Spleen (tissue), 11 donors: ENCODE measurements around the gene POU6F2. TPM values are rescaled to one million over a fixed set of nuclear protein-coding genes. Genes with fewer than 3 reads are reported as not detected.

Source experiments
- DNase-seq: peaks from one replicate; pipeline ENCODE4 v3.0.0-alpha.2; 2020
- H3K27ac ChIP-seq, 8 donors: fragments of 200-600 bp; sonication (generic) in 7 of 8; 1 replicate in 4 of 8; 2 replicates in 4 of 8; pipeline versions ENCODE4 v1.5.0 to v1.8.0; 2016 to 2021; ENCODE audit warnings: inconsistent platforms in 4 of 8, mild to moderate bottlenecking in 4 of 8, moderate library complexity in 1 of 8
- H3K27me3 ChIP-seq, 7 donors: fragments of 200-600 bp; sonication (generic) in 6 of 7; replicated peaks in 1 of 7; 1 replicate in 4 of 7; 2 replicates in 3 of 7; pipeline versions ENCODE4 v1.5.0 to v1.8.0; 2016 to 2021; ENCODE audit warnings: inconsistent platforms in 3 of 7, mild to moderate bottlenecking in 1 of 7
- H3K36me3 ChIP-seq, 6 donors: fragments of 200-600 bp; sonication (generic) in 5 of 6; 1 replicate in 4 of 6; 2 replicates in 2 of 6; pipeline versions ENCODE4 v1.5.0 to v1.8.0; 2016 to 2021; ENCODE audit warnings: inconsistent platforms in 2 of 6
- H3K4me1 ChIP-seq, 6 donors: fragments of 200-600 bp; sonication (generic) in 5 of 6; 1 replicate in 3 of 6; 2 replicates in 3 of 6; pipeline versions ENCODE4 v1.5.0 to v1.8.0; 2016 to 2021; ENCODE audit warnings: inconsistent platforms in 3 of 6
- H3K4me3 ChIP-seq, 8 donors: fragments of 200-600 bp; sonication (generic) in 7 of 8; 1 replicate in 4 of 8; 2 replicates in 4 of 8; pipeline versions ENCODE4 v1.5.0 to v1.8.0; 2016 to 2021; ENCODE audit warnings: inconsistent platforms in 4 of 8, mild to moderate bottlenecking in 4 of 8, moderate library complexity in 2 of 8
- H3K9me3 ChIP-seq, 8 donors: fragments of 200-600 bp; sonication (generic) in 7 of 8; 1 replicate in 4 of 8; 2 replicates in 4 of 8; pipeline versions ENCODE4 v1.5.0 to v1.8.0; 2016 to 2021; ENCODE audit warnings: inconsistent platforms in 4 of 8
- CTCF ChIP-seq, 11 experiments: fragments of 200-600 bp in 7 of 11; fragments of 450-650 bp in 4 of 11; sonication (generic) in 4 of 11; IDR thresholded peaks in 8 of 11; conservative IDR thresholded peaks in 3 of 11; 1 replicate in 7 of 11; 2 replicates in 4 of 11; pipeline versions ENCODE4 v1.4.0 to v1.8.0; 2016 to 2021; ENCODE audit warnings: antibody characterized with exemption in 11 of 11, inconsistent platforms in 4 of 11, mild to moderate bottlenecking in 1 of 11
- POLR2A ChIP-seq, 3 donors: fragments of 450-650 bp; IDR thresholded peaks; one replicate each; pipeline ENCODE4 v1.5.1; 2017; ENCODE audit warnings: antibody characterized with exemption in 3 of 3, mild to moderate bottlenecking in 1 of 3
- POLR2AphosphoS5 ChIP-seq, 3 donors: sonication (generic); formaldehyde crosslinking; IDR thresholded peaks; one replicate each; pipeline ENCODE4 v1.5.1; 2017; ENCODE audit warnings: antibody characterized with exemption in 3 of 3
- WGBS, 5 donors: extraction: QIAGEN DNeasy Blood & Tissue Kit in 3 of 5; methylation state at CpG; one replicate each; pipeline versions ENCODE4 v1.1.5 to v1.1.7; 2013 to 2018; 5-methylcytosine and 5-hydroxymethylcytosine counted together
- intact Hi-C: fragments of 100-400 bp; cut with DNase I; formaldehyde crosslinking; loops from one replicate; pipeline ENCODE4 v1.15.0; 2023; ENCODE audit warnings: low total_unique reads
- polyA plus RNA-seq, 3 donors: library from polyadenylated mRNA; stranded (reverse); fragments of 200-250 nt; gene quantifications; one replicate each; pipeline ENCODE4 v1.2.1, GENCODE V29; 2013
- total RNA-seq, 7 donors: library from RNA; depleted of rRNA in 3 of 7; stranded (reverse); fragments of >200 nt in 3 of 7; fragmentation: NEBNext Ultra II Directional in 4 of 7; extraction: Animal tissue kit (Norgen Biotek cat#: 25700) in 4 of 7; gene quantifications; one replicate each; pipeline versions ENCODE4 v1.1.0 to v1.2.1, GENCODE V29; 2016 to 2021
- donor health status: healthy with polysubstance abuse.
- donor health status: DM: no; HTN: no; CAD: no; lungs with moderate emphysema.
- donor health status: DM: no; HTN: no; CAD: no.
- donor health status: Bipolar disorder and iron deficiency.
- donor health status: healthy.
- donor health status: DM: no; HTN: no; CAD: no.
- donor health status: DM: yes; HTN: yes; CAD: no.

Gene POU6F2
- total and polyA plus RNA-seq, 10 donors = 0.04 to 0.54 (median 0.23) TPM; not detected in 7

- Histone ChIP-seq H3K27me3 (no peaks in the 10 kb centered on the region), H3K4me1 (no peaks in the 10 kb centered on the region), H3K27ac (no peak overlapping the region), H3K36me3 (no peaks in the 10 kb centered on the region), H3K4me3 (no peak overlapping the region), H3K9me3 (no peaks in the 10 kb centered on the region)
- no peak for DNase-seq
- 83 to 91% (median 89%) methylated on average over 10 of the region's 10 CpGs for WGBS, 5 donors
- TF ChIP-seq POLR2A (IDR thresholded peaks at IDR 0.05) (no peak), POLR2AphosphoS5 (IDR thresholded peaks at IDR 0.05) (no peak), CTCF (IDR thresholded peaks at IDR 0.05 in 8 of 11, conservative IDR thresholded peaks at IDR 0.05 in 3 of 11) (no peak)
- intact Hi-C loops = no loop called here
Measured at GRCh38 chr7:39406467-39406866, 428.8 kb downstream of the POU6F2 start.

DNA sequence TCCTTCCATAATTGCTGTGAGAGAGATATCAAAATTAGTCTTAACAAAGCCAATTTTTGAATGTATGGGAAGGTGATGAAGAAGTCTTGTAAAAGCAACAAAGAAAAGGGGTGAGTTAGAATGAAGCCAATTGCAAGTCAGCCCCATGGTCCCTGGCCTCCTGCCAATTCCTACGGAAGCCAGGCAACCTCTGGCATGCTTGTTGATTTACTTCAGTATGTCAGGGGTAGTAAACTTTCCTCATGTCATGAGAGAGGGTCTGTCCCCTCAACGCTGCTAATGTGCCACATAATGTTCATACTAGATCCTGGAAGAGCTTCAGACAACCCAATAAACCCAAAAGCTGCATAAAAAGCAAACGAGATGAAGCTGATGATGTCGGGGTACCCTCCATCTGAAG lies 429.4 kb downstream of the POU6F2 start:
- H3K9me3 ChIP-seq = no peaks in the 10 kb centered on the region
- TF ChIP-seq CTCF (IDR thresholded peaks at IDR 0.05 in 8 of 11, conservative IDR thresholded peaks at IDR 0.05 in 3 of 11) (no peak), POLR2A (IDR thresholded peaks at IDR 0.05) (no peak), POLR2AphosphoS5 (IDR thresholded peaks at IDR 0.05) (no peak)
- no peak for DNase-seq
- intact Hi-C loops = no loop called here
- H3K4me1 ChIP-seq = no peaks in the 10 kb centered on the region
- H3K36me3 ChIP-seq = no peaks in the 10 kb centered on the region
- no peaks in the 10 kb centered on the region for H3K27me3 ChIP-seq
- H3K27ac ChIP-seq = no peak overlapping the region
- 44 to 53% (median 47%) methylated on average over 4 of the region's 4 CpGs for WGBS, 5 donors
- no peak overlapping the region for H3K4me3 ChIP-seq

DNA sequence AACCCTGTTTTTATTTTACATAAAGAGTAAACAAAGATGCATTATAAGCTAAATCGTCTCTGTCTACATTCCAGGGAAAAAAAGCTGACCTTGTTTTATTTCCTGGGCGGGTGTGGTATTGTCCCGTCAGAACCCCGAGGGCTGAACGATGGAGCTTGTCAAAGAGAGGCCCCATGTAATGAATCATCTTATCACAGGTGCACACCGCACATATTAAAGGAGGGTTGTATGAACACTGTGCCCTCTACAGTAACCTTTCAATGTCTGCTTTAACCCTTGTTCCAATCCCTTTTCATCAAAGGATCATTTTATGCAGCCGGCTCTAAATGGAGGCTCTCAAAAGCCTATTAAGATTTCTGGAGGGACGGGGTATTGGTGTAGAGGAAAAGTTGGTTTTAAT lies 430.0 kb downstream of the POU6F2 start:
- 80 to 84% (median 82%) methylated on average over 8 of the region's 8 CpGs for WGBS, 5 donors
- Histone ChIP-seq H3K4me3 (no peak overlapping the region), H3K27ac (no peak overlapping the region), H3K36me3 (no peaks in the 10 kb centered on the region), H3K4me1 (no peaks in the 10 kb centered on the region), H3K9me3 (no peaks in the 10 kb centered on the region), H3K27me3 (no peaks in the 10 kb centered on the region)
- intact Hi-C loops = no loop called here
- TF ChIP-seq POLR2A (IDR thresholded peaks at IDR 0.05) (no peak), POLR2AphosphoS5 (IDR thresholded peaks at IDR 0.05) (no peak), CTCF (IDR thresholded peaks at IDR 0.05 in 8 of 11, conservative IDR thresholded peaks at IDR 0.05 in 3 of 11) (no peak)
- no peak for DNase-seq

- 81 to 95% (median 92%) methylated on average over 1 of the region's 1 CpG for WGBS, 5 donors
- no peak overlapping the region for H3K4me3 ChIP-seq
- H3K27ac ChIP-seq = no peak overlapping the region
- DNase-seq = no peak
- peaks cover 0 to 10% (median 0%) of the 10 kb centered on the region in 7 donors for H3K27me3 ChIP-seq
- intact Hi-C loops = no loop called here
- TF ChIP-seq POLR2AphosphoS5 (IDR thresholded peaks at IDR 0.05) = no peak
- no peak for TF ChIP-seq POLR2A (IDR thresholded peaks at IDR 0.05)
- no peak for TF ChIP-seq CTCF (IDR thresholded peaks at IDR 0.05 in 8 of 11, conservative IDR thresholded peaks at IDR 0.05 in 3 of 11)
- H3K4me1 ChIP-seq = peaks cover 0 to 8% (median 3%) of the 10 kb centered on the region in 6 donors
- no peaks in the 10 kb centered on the region for H3K9me3 ChIP-seq
- no peaks in the 10 kb centered on the region for H3K36me3 ChIP-seq
Measured at GRCh38 chr7:39408906-39409305, 431.2 kb downstream of the POU6F2 start.
